Gastroesophageal sphincter (tissue), 4 donors: Measurements from ENCODE around the gene FOXN1. TPM values are rescaled to one million over a fixed set of nuclear protein-coding genes. Genes with fewer than 3 reads are reported as not detected.

Experiments used
- ATAC-seq: fragments of 150-250 bp; one replicate; pipeline ENCODE4 v1.9.1; 2016; ENCODE audit warnings: mild to moderate bottlenecking, moderate library complexity
- H3K27ac ChIP-seq, 4 donors: fragments of 200-600 bp; sonication (generic) in 3 of 4; 1 replicate in 3 of 4; 2 replicates in 1 of 4; pipeline ENCODE4 v1.5.1; 2016 to 2019
- H3K27me3 ChIP-seq: fragments of 200-600 bp; sonication (generic); one replicate; pipeline ENCODE4 v1.5.1; 2019
- H3K36me3 ChIP-seq, 2 donors: fragments of 200-600 bp; sonication (generic); one replicate each; pipeline ENCODE4 v1.5.1; 2019; ENCODE audit warnings: control low read depth in 1 of 2
- H3K4me1 ChIP-seq, 3 donors: fragments of 200-600 bp; sonication (generic); 1 replicate in 2 of 3; 2 replicates in 1 of 3; pipeline ENCODE4 v1.5.1; 2016 to 2019; ENCODE audit warnings: control low read depth in 2 of 3
- H3K4me3 ChIP-seq, 2 donors: fragments of 200-600 bp; sonication (generic); one replicate each; pipeline ENCODE4 v1.5.1; 2019; ENCODE audit warnings: mild to moderate bottlenecking in 1 of 2, moderate library complexity in 1 of 2
- H3K9me3 ChIP-seq, 3 donors: fragments of 200-600 bp; sonication (generic); one replicate each; pipeline ENCODE4 v1.5.1; 2017 to 2019; ENCODE audit warnings: control low read depth in 2 of 3
- CTCF ChIP-seq, 4 experiments: fragments of 200-600 bp in 2 of 4; fragments of 450-650 bp in 2 of 4; sonication (generic) in 1 of 4; IDR thresholded peaks; one replicate each; pipeline ENCODE4 v1.5.1; 2017 to 2019; ENCODE audit warnings: antibody characterized with exemption in 4 of 4, mild to moderate bottlenecking in 2 of 4, moderate library complexity in 2 of 4
- EP300 ChIP-seq: sonication (generic); formaldehyde crosslinking; IDR thresholded peaks from one replicate; pipeline ENCODE4 v1.6.1; 2017; ENCODE audit warnings: antibody characterized with exemption, mild to moderate bottlenecking
- POLR2A ChIP-seq, 2 donors: fragments of 450-650 bp; IDR thresholded peaks; one replicate each; pipeline ENCODE4 v1.6.1; 2017; ENCODE audit warnings: antibody characterized with exemption in 2 of 2, mild to moderate bottlenecking in 2 of 2, moderate library complexity in 1 of 2
- POLR2AphosphoS5 ChIP-seq: sonication (generic); formaldehyde crosslinking; IDR thresholded peaks from one replicate; pipeline ENCODE4 v1.6.1; 2017; ENCODE audit warnings: antibody characterized with exemption
- WGBS, 2 donors: methylation state at CpG; one replicate each; pipeline ENCODE4 v1.1.5; 2018; ENCODE audit warnings: low coverage in 1 of 2; 5-methylcytosine and 5-hydroxymethylcytosine counted together
- total RNA-seq, 4 donors: library from RNA; depleted of rRNA; stranded (reverse); fragments of >200 nt; gene quantifications; one replicate each; pipeline ENCODE4 v1.1.0, GENCODE V29; 2016

The FOXN1 gene
- total RNA-seq, 4 donors from 2014 or later: 0.15 TPM; not detected in 3

GRCh38 chr17:28495635-28496034, 10.5 kb upstream of the FOXN1 start:
- Histone ChIP-seq H3K27ac (no peak overlapping the region), H3K9me3 (no peaks in the 10 kb centered on the region), H3K36me3 (no peaks in the 10 kb centered on the region), H3K4me3 (no peak overlapping the region), H3K27me3 (peaks cover 63% of the 10 kb centered on the region), H3K4me1 (peaks cover 0 to 3% (median 0%) of the 10 kb centered on the region in 3 donors)
- ATAC-seq: no peak
- 82 to 93% methylated on average over 3 to 8 of the region's 8 CpGs for WGBS, 2 donors
- TF ChIP-seq POLR2A (IDR thresholded peaks at IDR 0.05) (no peak), CTCF (IDR thresholded peaks at IDR 0.05) (no peak), EP300 (no peak), POLR2AphosphoS5 (no peak)

GRCh38 chr17:28497931-28498330, 8.2 kb upstream of the FOXN1 start:
- no peak overlapping the region for H3K27ac ChIP-seq
- ATAC-seq: no peak
- no peak overlapping the region for H3K4me3 ChIP-seq
- H3K27me3 ChIP-seq: peaks cover 49% of the 10 kb centered on the region
- TF ChIP-seq EP300 (no peak), CTCF (IDR thresholded peaks at IDR 0.05) (no peak), POLR2A (IDR thresholded peaks at IDR 0.05) (no peak), POLR2AphosphoS5 (no peak)
- H3K4me1 ChIP-seq: peaks cover 0 to 12% (median 0%) of the 10 kb centered on the region in 3 donors
- no peaks in the 10 kb centered on the region for H3K36me3 ChIP-seq
- 34% methylated on average over 3 of the region's 9 CpGs; no CpG with 5 or more reads in 1 of the 2 donors for WGBS, 2 donors
- no peaks in the 10 kb centered on the region for H3K9me3 ChIP-seq

GRCh38 chr17:28498652-28499363, 7.3 kb upstream of the FOXN1 start:
- ATAC-seq: no peak
- H3K4me3 ChIP-seq: no peak overlapping the region
- no peak for TF ChIP-seq POLR2AphosphoS5
- no peak for TF ChIP-seq CTCF (IDR thresholded peaks at IDR 0.05)
- TF ChIP-seq EP300: no peak
- TF ChIP-seq POLR2A (IDR thresholded peaks at IDR 0.05): no peak
- H3K4me1 ChIP-seq: peaks cover 0 to 12% (median 0%) of the 10 kb centered on the region in 3 donors
- no peaks in the 10 kb centered on the region for H3K36me3 ChIP-seq
- 20 to 73% methylated on average over 1 to 3 of the region's 12 CpGs for WGBS, 2 donors
- H3K27me3 ChIP-seq: peaks cover 40% of the 10 kb centered on the region
- H3K9me3 ChIP-seq: no peaks in the 10 kb centered on the region
- no peak overlapping the region for H3K27ac ChIP-seq

- TF ChIP-seq EP300 (no peak), CTCF (IDR thresholded peaks at IDR 0.05) (no peak), POLR2AphosphoS5 (no peak), POLR2A (IDR thresholded peaks at IDR 0.05) (no peak)
- WGBS, 2 donors: no CpG with 5 or more reads among the region's 9 CpGs
Measured at GRCh38 chr17:28499364-28499664, 6.8 kb upstream of the FOXN1 start.

GRCh38 chr17:28499684-28500357, 6.3 kb upstream of the FOXN1 start:
- TF ChIP-seq POLR2A (IDR thresholded peaks at IDR 0.05) (no peak), CTCF (IDR thresholded peaks at IDR 0.05) (no peak), EP300 (no peak), POLR2AphosphoS5 (no peak)
- peaks cover 30% of the 10 kb centered on the region for H3K27me3 ChIP-seq
- H3K9me3 ChIP-seq: no peaks in the 10 kb centered on the region
- H3K36me3 ChIP-seq: no peaks in the 10 kb centered on the region
- no peak for ATAC-seq
- WGBS, 2 donors: 70 to 78% methylated on average over 2 to 5 of the region's 9 CpGs
- H3K27ac ChIP-seq: no peak overlapping the region
- no peak overlapping the region for H3K4me3 ChIP-seq
- H3K4me1 ChIP-seq: peaks cover 0 to 12% (median 0%) of the 10 kb centered on the region in 3 donors

More at GRCh38 chr17:28499364-28499664, 6.8 kb upstream of the FOXN1 start:
- Histone ChIP-seq H3K4me3 (no peak overlapping the region), H3K36me3 (no peaks in the 10 kb centered on the region), H3K27ac (no peak overlapping the region), H3K9me3 (no peaks in the 10 kb centered on the region), H3K4me1 (peaks cover 0 to 12% (median 0%) of the 10 kb centered on the region in 3 donors), H3K27me3 (peaks cover 35% of the 10 kb centered on the region)
- ATAC-seq: no peak
